HL-60 (cell line): ENCODE measurements around the gene ZDHHC9.

Experiments used
- DNase-seq, 2 experiments: peaks; one replicate each; pipeline ENCODE4 v3.0.0-alpha.2; 2010 to 2020; ENCODE audit warnings: low read depth in 1 of 2, low spot score in 1 of 2
- H3K27ac ChIP-seq: fragments of 250-450 bp; sonication (Bioruptor Pico); replicated peaks from 2 replicates; pipeline ENCODE4 v1.5.1; 2020; ENCODE audit warnings: mild to moderate bottlenecking, moderate library complexity
- H3K27me3 ChIP-seq: fragments of 250-450 bp; sonication (Bioruptor Pico); 2 replicates; pipeline ENCODE4 v1.5.1; 2021; ENCODE audit warnings: mild to moderate bottlenecking, moderate library complexity; ENCODE audit not compliant: insufficient read depth, poor library complexity, severe bottlenecking
- H3K4me3 ChIP-seq: replicated peaks from 2 replicates; pipeline ENCODE4 v1.5.1; 2011; ENCODE audit warnings: mild to moderate bottlenecking, control low read depth, low read length; ENCODE audit not compliant: insufficient read depth
- CTCF ChIP-seq: IDR thresholded peaks from one replicate; pipeline ENCODE4 v1.5.1; 2011; ENCODE audit warnings: low read length, control low read depth, inconsistent platforms; ENCODE audit not compliant: insufficient read depth
- GABPA ChIP-seq: IDR thresholded peaks from 2 replicates; pipeline ENCODE4 v1.6.1; 2012; ENCODE audit warnings: low read depth
- POLR2AphosphoS5 ChIP-seq: IDR thresholded peaks from 2 replicates; pipeline ENCODE4 v1.6.1; 2012; ENCODE audit warnings: low read depth
- SPI1 ChIP-seq: IDR thresholded peaks from 2 replicates; pipeline ENCODE4 v1.6.1; 2012; ENCODE audit warnings: low read depth, mild to moderate bottlenecking, borderline replicate concordance
- TF ChIP-seq, protein P1 (sequence below): IDR thresholded peaks from 2 replicates; pipeline ENCODE4 v1.6.1; 2012; ENCODE audit warnings: low read depth; ENCODE audit not compliant: insufficient replicate concordance

The ZDHHC9 gene

GRCh38 chrX:129818123-129818522 is 25.6 kb downstream of the ZDHHC9 start:
- Histone ChIP-seq H3K27me3 (no peaks in the 10 kb centered on the region), H3K27ac (no peak overlapping the region), H3K4me3 (no peak overlapping the region)
- no peak for DNase-seq
- TF ChIP-seq CTCF (no peak), POLR2AphosphoS5 (no peak), SPI1 (no peak), GABPA (no peak)
- TF ChIP-seq, protein P1, sequence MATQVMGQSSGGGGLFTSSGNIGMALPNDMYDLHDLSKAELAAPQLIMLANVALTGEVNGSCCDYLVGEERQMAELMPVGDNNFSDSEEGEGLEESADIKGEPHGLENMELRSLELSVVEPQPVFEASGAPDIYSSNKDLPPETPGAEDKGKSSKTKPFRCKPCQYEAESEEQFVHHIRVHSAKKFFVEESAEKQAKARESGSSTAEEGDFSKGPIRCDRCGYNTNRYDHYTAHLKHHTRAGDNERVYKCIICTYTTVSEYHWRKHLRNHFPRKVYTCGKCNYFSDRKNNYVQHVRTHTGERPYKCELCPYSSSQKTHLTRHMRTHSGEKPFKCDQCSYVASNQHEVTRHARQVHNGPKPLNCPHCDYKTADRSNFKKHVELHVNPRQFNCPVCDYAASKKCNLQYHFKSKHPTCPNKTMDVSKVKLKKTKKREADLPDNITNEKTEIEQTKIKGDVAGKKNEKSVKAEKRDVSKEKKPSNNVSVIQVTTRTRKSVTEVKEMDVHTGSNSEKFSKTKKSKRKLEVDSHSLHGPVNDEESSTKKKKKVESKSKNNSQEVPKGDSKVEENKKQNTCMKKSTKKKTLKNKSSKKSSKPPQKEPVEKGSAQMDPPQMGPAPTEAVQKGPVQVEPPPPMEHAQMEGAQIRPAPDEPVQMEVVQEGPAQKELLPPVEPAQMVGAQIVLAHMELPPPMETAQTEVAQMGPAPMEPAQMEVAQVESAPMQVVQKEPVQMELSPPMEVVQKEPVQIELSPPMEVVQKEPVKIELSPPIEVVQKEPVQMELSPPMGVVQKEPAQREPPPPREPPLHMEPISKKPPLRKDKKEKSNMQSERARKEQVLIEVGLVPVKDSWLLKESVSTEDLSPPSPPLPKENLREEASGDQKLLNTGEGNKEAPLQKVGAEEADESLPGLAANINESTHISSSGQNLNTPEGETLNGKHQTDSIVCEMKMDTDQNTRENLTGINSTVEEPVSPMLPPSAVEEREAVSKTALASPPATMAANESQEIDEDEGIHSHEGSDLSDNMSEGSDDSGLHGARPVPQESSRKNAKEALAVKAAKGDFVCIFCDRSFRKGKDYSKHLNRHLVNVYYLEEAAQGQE = no peak

DNA sequence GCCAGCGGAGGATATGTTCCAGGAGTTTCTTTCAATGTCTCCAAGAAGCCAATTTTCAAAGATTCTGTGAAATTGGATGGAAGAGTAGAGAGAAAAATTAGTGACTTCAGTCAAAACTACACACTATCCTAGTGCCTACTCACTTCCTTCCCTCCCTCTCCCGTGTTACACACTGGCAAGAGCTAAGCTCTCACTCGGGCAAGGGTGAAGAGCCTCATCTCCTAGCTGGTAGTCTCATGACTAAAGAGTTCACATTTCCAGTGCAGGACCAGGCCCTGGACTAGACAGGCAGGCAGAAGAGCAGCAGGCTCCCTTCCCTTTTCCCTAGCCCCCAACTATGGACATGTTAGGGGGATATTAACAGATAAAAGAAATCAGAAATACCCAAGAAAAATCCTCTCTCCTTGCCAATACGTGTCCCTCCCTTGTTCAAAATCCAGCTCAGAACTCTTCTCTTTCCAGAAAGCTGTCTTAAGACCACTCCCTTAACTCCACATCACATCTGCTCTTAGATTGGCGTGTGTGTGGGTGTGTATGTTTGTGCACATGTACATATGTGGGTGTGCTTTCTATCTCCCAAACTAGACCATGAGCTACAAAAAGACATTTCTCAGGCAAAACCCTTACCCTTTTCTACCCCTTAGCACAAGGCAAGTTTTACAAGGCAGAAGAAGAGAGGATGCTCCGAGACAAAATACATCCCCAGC is 29.9 kb downstream of the ZDHHC9 start:
- TF ChIP-seq CTCF (no peak), SPI1 (no peak), POLR2AphosphoS5 (no peak), GABPA (no peak)
- TF ChIP-seq, protein P1 = no peak
- DNase-seq = no peak
- no peak overlapping the region for H3K27ac ChIP-seq
- no peaks in the 10 kb centered on the region for H3K27me3 ChIP-seq
- no peak overlapping the region for H3K4me3 ChIP-seq

DNA sequence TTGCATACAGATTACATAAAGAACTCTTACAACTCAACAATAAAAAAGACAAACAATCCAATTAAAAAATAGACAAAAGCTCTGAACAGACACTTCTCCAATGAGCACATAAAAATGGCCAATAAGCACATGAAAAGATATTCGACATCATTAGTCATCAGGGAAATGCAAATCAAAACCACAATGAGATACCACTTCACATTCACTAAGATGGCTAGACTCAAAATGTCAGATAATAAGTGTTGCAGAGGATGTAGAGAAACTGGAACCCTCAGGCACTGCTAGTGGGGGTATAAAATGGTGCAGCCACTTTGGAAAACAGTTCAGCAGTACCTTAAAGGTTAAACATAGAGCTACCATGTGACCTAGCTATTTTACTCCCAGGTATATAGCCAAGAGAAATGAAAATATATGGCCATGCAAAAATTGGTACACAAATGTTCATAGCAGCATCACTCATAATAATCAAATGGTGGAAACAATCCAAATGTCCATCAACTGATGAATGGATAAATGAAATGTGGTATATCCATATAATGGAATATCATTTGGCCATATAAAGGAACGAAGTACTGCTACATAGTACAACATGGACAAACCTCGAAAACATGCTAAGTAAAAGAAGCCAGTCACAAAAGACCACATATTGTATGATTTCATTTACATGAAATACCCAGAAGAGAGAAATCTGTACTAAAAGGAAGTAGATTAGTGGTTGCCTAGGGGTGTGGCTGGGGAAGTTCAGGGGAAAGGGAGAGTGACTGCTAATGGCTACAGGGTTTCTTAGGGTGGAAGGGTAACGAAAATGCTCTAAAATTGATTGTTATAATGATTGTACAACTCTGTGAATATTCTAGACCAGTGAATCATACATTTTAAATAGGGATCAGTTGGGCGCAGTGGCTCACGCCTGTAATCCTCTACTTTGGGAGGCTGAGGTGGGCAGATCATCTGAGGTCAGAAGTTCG is 34.6 kb downstream of the ZDHHC9 start:
- no peaks in the 10 kb centered on the region for H3K27me3 ChIP-seq

More for the DNA sequence above, 34.6 kb downstream of the ZDHHC9 start:
- Histone ChIP-seq H3K27ac (no peak overlapping the region), H3K4me3 (no peak overlapping the region)
- no peak for DNase-seq
- TF ChIP-seq GABPA (no peak), SPI1 (no peak), CTCF (no peak), POLR2AphosphoS5 (no peak)
- TF ChIP-seq, protein P1 = no peak
